HFF-Myc (cell line): ENCODE measurements around the gene CHRM5.

Experiments used
- DNase-seq: peaks from one replicate; pipeline ENCODE4 v3.0.0-alpha.2; 2011; ENCODE audit warnings: low read depth; ENCODE audit errors: extremely low read depth
- H3K4me3 ChIP-seq: replicated peaks from 2 replicates; pipeline ENCODE4 v1.5.1; 2011; ENCODE audit warnings: low read depth, mild to moderate bottlenecking, control low read depth, low read length
- TF ChIP-seq, protein P1 (sequence below): IDR thresholded peaks from 2 replicates; pipeline ENCODE4 v1.5.1; 2012; ENCODE audit warnings: mild to moderate bottlenecking, low read depth, low read length, control low read depth; ENCODE audit errors: missing control alignments

The CHRM5 gene

DNA sequence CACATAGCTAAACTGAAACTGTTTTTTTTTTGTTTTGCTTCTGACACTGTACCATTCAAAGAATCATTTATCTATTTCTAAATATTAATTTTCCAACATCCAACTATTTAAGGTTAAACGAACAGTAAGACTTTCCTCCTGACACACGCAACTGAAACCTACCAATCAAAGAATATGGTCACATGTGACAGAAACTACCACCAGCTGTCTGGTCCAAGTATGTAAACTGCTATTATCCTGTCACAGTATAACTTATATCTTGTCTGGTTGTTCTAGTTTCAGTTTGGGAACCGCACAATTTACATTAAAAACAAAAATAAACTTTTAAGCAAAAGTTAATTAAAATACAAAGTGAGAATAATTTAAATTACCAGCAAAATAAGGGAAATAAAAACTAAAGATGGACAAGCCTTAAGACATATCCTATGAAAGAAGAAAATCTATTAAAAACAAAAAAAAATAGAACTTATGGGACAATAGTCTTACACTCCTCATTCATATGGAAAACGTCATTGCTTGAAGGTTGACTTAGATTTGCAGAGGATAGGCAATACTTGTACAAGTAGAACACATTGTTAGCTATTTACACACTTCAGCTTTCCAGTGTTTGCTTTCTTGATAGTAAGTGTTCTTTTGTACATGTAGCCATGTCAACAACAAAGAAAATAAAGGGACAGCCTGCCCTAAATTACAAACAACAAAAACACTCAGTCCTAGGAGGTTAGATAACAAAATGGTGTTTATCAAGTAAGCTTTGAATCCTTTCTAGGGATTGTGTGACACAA is 26.8 kb upstream of the CHRM5 start:
- no peak for DNase-seq
- no peak overlapping the region for H3K4me3 ChIP-seq
- TF ChIP-seq, protein P1, sequence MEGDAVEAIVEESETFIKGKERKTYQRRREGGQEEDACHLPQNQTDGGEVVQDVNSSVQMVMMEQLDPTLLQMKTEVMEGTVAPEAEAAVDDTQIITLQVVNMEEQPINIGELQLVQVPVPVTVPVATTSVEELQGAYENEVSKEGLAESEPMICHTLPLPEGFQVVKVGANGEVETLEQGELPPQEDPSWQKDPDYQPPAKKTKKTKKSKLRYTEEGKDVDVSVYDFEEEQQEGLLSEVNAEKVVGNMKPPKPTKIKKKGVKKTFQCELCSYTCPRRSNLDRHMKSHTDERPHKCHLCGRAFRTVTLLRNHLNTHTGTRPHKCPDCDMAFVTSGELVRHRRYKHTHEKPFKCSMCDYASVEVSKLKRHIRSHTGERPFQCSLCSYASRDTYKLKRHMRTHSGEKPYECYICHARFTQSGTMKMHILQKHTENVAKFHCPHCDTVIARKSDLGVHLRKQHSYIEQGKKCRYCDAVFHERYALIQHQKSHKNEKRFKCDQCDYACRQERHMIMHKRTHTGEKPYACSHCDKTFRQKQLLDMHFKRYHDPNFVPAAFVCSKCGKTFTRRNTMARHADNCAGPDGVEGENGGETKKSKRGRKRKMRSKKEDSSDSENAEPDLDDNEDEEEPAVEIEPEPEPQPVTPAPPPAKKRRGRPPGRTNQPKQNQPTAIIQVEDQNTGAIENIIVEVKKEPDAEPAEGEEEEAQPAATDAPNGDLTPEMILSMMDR, result no peak

DNA sequence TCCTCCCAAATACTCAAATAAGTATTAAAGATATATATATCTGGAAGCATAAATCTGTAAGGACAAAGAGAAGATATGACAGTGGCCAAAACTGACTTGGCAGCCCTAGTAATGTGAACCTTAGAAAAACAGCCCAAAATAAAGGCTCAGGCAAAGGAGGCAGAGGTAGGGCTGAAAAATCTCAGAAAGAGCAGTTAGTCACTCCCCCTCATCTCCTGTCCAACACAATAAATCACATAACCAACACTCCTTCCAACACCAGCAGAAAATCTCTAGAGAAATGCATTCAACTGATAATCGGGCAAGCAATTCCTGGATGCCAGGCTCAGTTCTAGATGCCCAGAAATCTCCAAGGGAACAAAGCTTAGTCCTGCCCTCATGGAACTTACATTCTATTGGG is 22.1 kb upstream of the CHRM5 start:
- no peak for DNase-seq
- H3K4me3 ChIP-seq, result no peak overlapping the region

DNA sequence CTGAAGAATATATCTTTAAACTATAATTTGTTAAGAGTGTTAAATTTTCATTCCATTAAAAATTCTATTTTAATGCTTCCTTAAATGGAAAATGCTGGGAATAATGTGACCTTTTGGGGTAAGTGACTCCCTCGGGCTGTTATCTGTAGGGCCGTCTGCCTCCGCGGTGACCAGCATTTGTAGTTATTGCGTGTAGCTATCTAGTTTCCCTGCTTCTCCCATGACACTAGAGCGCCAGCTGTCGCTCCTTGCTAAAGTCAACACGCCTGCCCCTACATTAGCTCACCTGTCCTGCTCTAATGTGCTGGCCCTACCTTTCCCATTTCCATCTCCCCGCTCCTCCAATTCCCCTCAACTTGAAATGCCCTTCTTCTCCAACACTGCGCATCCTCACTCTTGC is 12.4 kb upstream of the CHRM5 start:
- no peak for DNase-seq
- H3K4me3 ChIP-seq, result no peak overlapping the region
- TF ChIP-seq, protein P1, result no peak

More for the DNA sequence above, 22.1 kb upstream of the CHRM5 start:
- TF ChIP-seq, protein P1, result no peak

DNA sequence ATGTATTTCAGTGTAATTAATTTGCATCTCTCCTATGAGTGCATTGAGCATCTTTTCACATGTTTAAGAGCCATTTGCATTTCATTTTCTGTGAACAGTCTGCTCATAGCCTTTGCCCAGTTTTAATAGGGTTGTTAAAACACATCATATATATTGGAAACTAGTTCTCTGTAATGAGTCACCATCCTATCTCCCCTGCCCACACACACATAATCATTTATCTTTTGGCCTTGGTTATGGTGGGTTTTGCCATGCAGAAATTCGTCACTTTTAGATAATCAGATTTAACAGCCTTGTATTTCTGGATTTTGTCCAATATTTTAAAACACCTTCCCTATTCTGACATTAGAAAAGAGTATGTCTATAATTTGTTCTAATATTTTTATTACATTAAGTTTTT is 11.9 kb upstream of the CHRM5 start:
- no peak overlapping the region for H3K4me3 ChIP-seq
- TF ChIP-seq, protein P1, result no peak
- no peak for DNase-seq

DNA sequence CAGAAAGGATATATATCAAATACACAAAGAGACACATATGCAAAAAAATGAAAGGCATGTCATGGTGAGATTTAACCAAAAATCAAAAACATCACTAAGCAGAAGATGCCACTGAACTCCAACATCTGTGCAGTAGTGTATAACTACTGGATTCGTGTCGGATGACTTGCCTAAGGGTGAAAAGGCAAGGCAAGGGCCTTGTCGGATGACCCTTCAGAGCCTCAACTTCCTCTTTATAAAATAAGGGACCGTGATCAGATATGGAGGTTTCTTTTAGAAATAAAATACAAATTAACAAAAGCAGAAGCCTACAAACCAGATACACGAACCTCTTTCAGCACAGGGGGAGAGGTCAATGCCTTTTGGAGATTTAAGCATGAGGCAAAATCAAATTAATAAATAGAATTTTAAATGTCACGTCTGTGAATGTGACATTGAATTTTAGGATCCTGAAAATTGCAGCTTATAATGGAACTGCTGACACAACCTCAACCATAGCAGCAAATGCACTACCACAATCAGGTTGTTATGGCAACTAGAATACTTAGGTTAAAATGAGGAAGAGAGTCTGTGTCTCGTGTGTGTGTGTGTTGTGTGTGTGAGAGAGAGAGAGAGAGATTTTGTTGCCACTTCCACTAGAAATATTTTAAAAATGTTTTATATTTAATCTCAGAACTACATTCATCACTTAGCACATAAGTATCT is 8.3 kb upstream of the CHRM5 start:
- no peak for DNase-seq
- no peak overlapping the region for H3K4me3 ChIP-seq
- TF ChIP-seq, protein P1, result no peak

DNA sequence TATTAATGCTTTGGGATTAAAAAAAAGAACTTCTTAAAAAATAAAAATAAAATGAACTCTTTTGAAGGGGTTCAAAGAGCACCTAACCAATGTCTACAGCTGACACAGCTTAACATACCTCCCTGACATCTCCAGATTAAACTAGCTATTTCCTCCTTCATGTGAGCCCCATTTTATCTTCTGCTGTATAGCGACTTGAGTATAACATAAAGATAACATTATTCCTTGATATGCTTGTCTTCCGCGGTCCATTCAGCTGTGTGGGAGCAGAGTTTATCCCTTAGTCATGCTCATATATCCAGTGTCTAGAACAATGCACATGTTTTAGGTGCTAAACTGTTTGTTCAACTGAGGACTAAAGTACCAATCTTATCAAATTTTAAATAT is 7.8 kb upstream of the CHRM5 start:
- DNase-seq, result no peak
- TF ChIP-seq, protein P1, result no peak
- H3K4me3 ChIP-seq, result no peak overlapping the region
